HL-60 (cell line): ENCODE measurements around the gene TMEM239.

Source experiments
- CTCF ChIP-seq: IDR thresholded peaks from one replicate; pipeline ENCODE4 v1.5.1; 2011; ENCODE audit warnings: low read length, control low read depth, inconsistent platforms; ENCODE audit not compliant: insufficient read depth
- REST ChIP-seq: IDR thresholded peaks from 2 replicates; pipeline ENCODE4 v1.6.1; 2012; ENCODE audit warnings: low read depth; ENCODE audit not compliant: insufficient replicate concordance

GRCh38 chr20:2778602-2779321 lies 37.4 kb upstream of the TMEM239 start:
- TF ChIP-seq CTCF (no peak), REST (no peak)
